Breast epithelium (tissue), 4 donors: ENCODE results near the gene MARCHF9. TPM values are rescaled to one million over a fixed set of nuclear protein-coding genes. Genes with fewer than 3 reads are reported as not detected.

Experiments used
- DNase-seq, 2 donors: peaks; one replicate each; pipeline ENCODE4 v3.0.0-alpha.2; 2019; ENCODE audit warnings: low spot score in 2 of 2
- H3K27ac ChIP-seq, 2 donors: fragments of 200-600 bp; sonication (generic) in 1 of 2; one replicate each; pipeline ENCODE4 v1.5.1; 2016 to 2019; ENCODE audit warnings: mild to moderate bottlenecking in 1 of 2
- H3K27me3 ChIP-seq, 2 donors: fragments of 200-600 bp; sonication (generic) in 1 of 2; one replicate each; pipeline versions ENCODE4 v1.5.1 to v1.6.0; 2017 to 2019; ENCODE audit warnings: control low read depth in 1 of 2, mild to moderate bottlenecking in 1 of 2
- H3K36me3 ChIP-seq: fragments of 200-600 bp; one replicate; pipeline ENCODE4 v1.5.1; 2019
- H3K4me1 ChIP-seq, 2 donors: fragments of 200-600 bp; sonication (generic); one replicate each; pipeline ENCODE4 v1.5.1; 2016 to 2019; ENCODE audit warnings: control low read depth in 1 of 2
- H3K4me3 ChIP-seq, 3 donors: fragments of 200-600 bp; sonication (generic); 1 replicate in 2 of 3; 2 replicates in 1 of 3; pipeline ENCODE4 v1.5.1; 2016 to 2019; ENCODE audit warnings: mild to moderate bottlenecking in 3 of 3, moderate library complexity in 2 of 3
- H3K9me3 ChIP-seq, 2 donors: fragments of 200-600 bp; sonication (generic) in 1 of 2; one replicate each; pipeline ENCODE4 v1.5.1; 2016 to 2019; ENCODE audit warnings: control low read depth in 1 of 2
- CTCF ChIP-seq, 3 donors: fragments of 450-650 bp; IDR thresholded peaks; one replicate each; pipeline ENCODE4 v1.5.1; 2016 to 2017; ENCODE audit warnings: antibody characterized with exemption in 3 of 3, mild to moderate bottlenecking in 3 of 3, moderate library complexity in 3 of 3
- POLR2A ChIP-seq: fragments of 450-650 bp; IDR thresholded peaks from one replicate; pipeline ENCODE4 v1.6.1; 2016; ENCODE audit warnings: antibody characterized with exemption, mild to moderate bottlenecking, moderate library complexity
- POLR2AphosphoS5 ChIP-seq, 3 donors: sonication (generic); formaldehyde crosslinking; IDR thresholded peaks; one replicate each; pipeline ENCODE4 v1.6.1; 2017; ENCODE audit warnings: antibody characterized with exemption in 3 of 3
- intact Hi-C: fragments of 100-400 bp; cut with DNase I; formaldehyde crosslinking; loops from one replicate; pipeline ENCODE4 v1.15.1; 2023; ENCODE audit warnings: low total_unique reads
- total RNA-seq, 3 donors: library from RNA; depleted of rRNA; stranded (reverse); fragments of >200 nt; gene quantifications; one replicate each; pipeline ENCODE4 v1.1.0, GENCODE V29; 2016

The MARCHF9 gene
- total RNA-seq, 3 donors from 2014 or later, result 6.9 to 9.8 (median 7.5) TPM

- Histone ChIP-seq H3K36me3 (no peaks in the 10 kb centered on the region), H3K9me3 (no peaks in the 10 kb centered on the region), H3K4me1 (peaks cover 0 to 8% of the 10 kb centered on the region in 2 donors), H3K4me3 (peak overlapping the region; percentile 86 to 87 (median 87)), H3K27me3 (no peaks in the 10 kb centered on the region), H3K27ac (peak overlapping the region; percentile 99 to 100)
- no peak for DNase-seq
- TF ChIP-seq POLR2A (no peak), POLR2AphosphoS5 (IDR thresholded peaks at IDR 0.05) (no peak), CTCF (IDR thresholded peaks at IDR 0.05) (no peak)
- intact Hi-C loops, result no loop called here
These were observed 9.4 kb upstream of the MARCHF9 start for GRCh38 chr12:57745485-57745881.

- intact Hi-C loops, result no loop called here
- Histone ChIP-seq H3K4me1 (peaks cover 0 to 10% of the 10 kb centered on the region in 2 donors), H3K9me3 (no peaks in the 10 kb centered on the region), H3K27me3 (no peaks in the 10 kb centered on the region), H3K36me3 (no peaks in the 10 kb centered on the region), H3K4me3 (peak overlapping the region in 1 of 3 donors; percentile 87), H3K27ac (peak overlapping the region; percentile 9 to 99)
- no peak for DNase-seq
- TF ChIP-seq POLR2AphosphoS5 (IDR thresholded peaks at IDR 0.05), result no peak
- TF ChIP-seq POLR2A, result no peak
- TF ChIP-seq CTCF (IDR thresholded peaks at IDR 0.05), result no peak
These were observed 8.9 kb upstream of the MARCHF9 start for GRCh38 chr12:57746025-57746424.

GRCh38 chr12:57749061-57749460, 5.8 kb upstream of the MARCHF9 start:
- Histone ChIP-seq H3K4me3 (no peak overlapping the region), H3K4me1 (peaks cover 0 to 17% of the 10 kb centered on the region in 2 donors), H3K9me3 (no peaks in the 10 kb centered on the region), H3K36me3 (no peaks in the 10 kb centered on the region), H3K27me3 (no peaks in the 10 kb centered on the region), H3K27ac (no peak overlapping the region)
- DNase-seq, result no peak
- intact Hi-C loops, result no loop called here
- TF ChIP-seq CTCF (IDR thresholded peaks at IDR 0.05) (no peak), POLR2AphosphoS5 (IDR thresholded peaks at IDR 0.05) (no peak), POLR2A (no peak)

- no peaks in the 10 kb centered on the region for H3K27me3 ChIP-seq
- intact Hi-C loops, result no loop called here
- H3K4me3 ChIP-seq, result peak overlapping the region; percentile 68 to 85 (median 68)
- no peak for TF ChIP-seq POLR2A
- TF ChIP-seq CTCF (IDR thresholded peaks at IDR 0.05), result no peak
- no peak for TF ChIP-seq POLR2AphosphoS5 (IDR thresholded peaks at IDR 0.05)
- no peaks in the 10 kb centered on the region for H3K9me3 ChIP-seq
- no peaks in the 10 kb centered on the region for H3K36me3 ChIP-seq
- no peak for DNase-seq
- peaks cover 0 to 14% of the 10 kb centered on the region in 2 donors for H3K4me1 ChIP-seq
- H3K27ac ChIP-seq, result peak overlapping the region; percentile 89 to 94
These were observed 4.1 kb upstream of the MARCHF9 start for GRCh38 chr12:57750561-57751431.

- no peaks in the 10 kb centered on the region for H3K36me3 ChIP-seq
- peaks cover 0 to 18% of the 10 kb centered on the region in 2 donors for H3K4me1 ChIP-seq
- intact Hi-C loops, result no loop called here
- no peak for TF ChIP-seq CTCF (IDR thresholded peaks at IDR 0.05)
- no peak for TF ChIP-seq POLR2A
- no peaks in the 10 kb centered on the region for H3K9me3 ChIP-seq
- no peaks in the 10 kb centered on the region for H3K27me3 ChIP-seq
- DNase-seq, result no peak
- H3K27ac ChIP-seq, result peak overlapping the region; percentile 89 to 94
- peak overlapping the region; percentile 68 to 85 (median 68) for H3K4me3 ChIP-seq
These were observed 3.5 kb upstream of the MARCHF9 start for GRCh38 chr12:57751432-57751787.
